Testis (tissue), 3 donors: ENCODE data around the gene PYGB. TPM values are rescaled to one million over a fixed set of nuclear protein-coding genes. Genes with fewer than 3 reads are reported as not detected.

Experiments used
- DNase-seq: peaks from one replicate; pipeline ENCODE4 v3.0.0-alpha.2; 2019
- H3K27ac ChIP-seq, 2 donors: fragments of 200-600 bp; sonication (generic); one replicate each; pipeline ENCODE4 v1.5.1; 2019
- H3K27me3 ChIP-seq: fragments of 200-600 bp; sonication (generic); one replicate; pipeline ENCODE4 v1.5.1; 2019
- H3K36me3 ChIP-seq: fragments of 200-600 bp; sonication (generic); one replicate; pipeline ENCODE4 v1.5.1; 2017; ENCODE audit warnings: low read depth; ENCODE audit errors: missing control alignments
- H3K4me1 ChIP-seq: fragments of 200-600 bp; sonication (generic); one replicate; pipeline ENCODE4 v1.5.1; 2019
- H3K4me3 ChIP-seq, 2 donors: fragments of 200-600 bp; sonication (generic); one replicate each; pipeline ENCODE4 v1.5.1; 2017 to 2019
- H3K9me3 ChIP-seq: fragments of 200-600 bp; sonication (generic); one replicate; pipeline ENCODE4 v1.5.1; 2017
- CTCF ChIP-seq, 3 experiments: fragments of 450-650 bp in 2 of 3; fragments of 200-600 bp in 1 of 3; sonication (generic) in 1 of 3; IDR thresholded peaks; one replicate each; pipeline ENCODE4 v1.5.1; 2016 to 2019; ENCODE audit warnings: antibody characterized with exemption in 3 of 3, mild to moderate bottlenecking in 2 of 3, moderate library complexity in 1 of 3
- POLR2A ChIP-seq: fragments of 450-650 bp; IDR thresholded peaks from one replicate; pipeline ENCODE4 v1.6.1; 2017; ENCODE audit warnings: antibody characterized with exemption, mild to moderate bottlenecking, moderate library complexity
- WGBS, 2 donors: methylation state at CpG; one replicate each; pipeline ENCODE4 v1.1.5; 2018; 5-methylcytosine and 5-hydroxymethylcytosine counted together
- intact Hi-C: fragments of 100-400 bp; cut with DNase I; formaldehyde crosslinking; loops from one replicate; pipeline ENCODE4 v1.15.1; 2023; ENCODE audit warnings: low total_unique reads
- polyA plus RNA-seq: library from polyadenylated mRNA; stranded (reverse); fragments of 350-450 nt; fragmentation: Illumina TruSeq; extraction: RNeasy Lipid Tissue Mini Kit (QIAGEN cat#74804); gene quantifications from one replicate; pipeline ENCODE4 v1.2.3, GENCODE V29; 2014; ENCODE audit warnings: low read depth, low replicate concordance; ENCODE audit not compliant: insufficient read depth
- total RNA-seq, 2 donors: library from RNA; depleted of rRNA; stranded (reverse); fragments of >200 nt; gene quantifications; one replicate each; pipeline ENCODE4 v1.2.3, GENCODE V29; 2016

PYGB gene
- total and polyA plus RNA-seq, 3 donors from 2014 or later, result 50.8 to 91.5 (median 91.5) TPM

- no peak overlapping the region for H3K4me3 ChIP-seq
- 87 to 89% methylated on average over 11 of the region's 11 CpGs for WGBS, 2 donors
- intact Hi-C loops, result no loop called here
- no peaks in the 10 kb centered on the region for H3K4me1 ChIP-seq
- no peaks in the 10 kb centered on the region for H3K36me3 ChIP-seq
- no peaks in the 10 kb centered on the region for H3K9me3 ChIP-seq
- TF ChIP-seq POLR2A (no peak), CTCF (IDR thresholded peaks at IDR 0.05) (no peak)
- no peak for DNase-seq
- H3K27ac ChIP-seq, result no peak overlapping the region
- H3K27me3 ChIP-seq, result no peaks in the 10 kb centered on the region
Measured at GRCh38 chr20:25282796-25283195, 34.9 kb downstream of the PYGB start.

- no peak overlapping the region for H3K4me3 ChIP-seq
- no peaks in the 10 kb centered on the region for H3K27me3 ChIP-seq
- H3K9me3 ChIP-seq, result no peaks in the 10 kb centered on the region
- H3K27ac ChIP-seq, result no peak overlapping the region
- no peaks in the 10 kb centered on the region for H3K4me1 ChIP-seq
- H3K36me3 ChIP-seq, result no peaks in the 10 kb centered on the region
- no peak for DNase-seq
- WGBS, 2 donors, result 91 to 92% methylated on average over 16 to 24 of the region's 24 CpGs
- TF ChIP-seq CTCF (IDR thresholded peaks at IDR 0.05) (no peak), POLR2A (no peak)
- intact Hi-C loops, result no loop called here
Measured at GRCh38 chr20:25283221-25283951, 35.5 kb downstream of the PYGB start.

GRCh38 chr20:25284131-25284601 is 36.3 kb downstream of the PYGB start:
- no peak overlapping the region for H3K4me3 ChIP-seq
- H3K9me3 ChIP-seq, result no peaks in the 10 kb centered on the region
- TF ChIP-seq CTCF (IDR thresholded peaks at IDR 0.05) (no peak), POLR2A (no peak)
- intact Hi-C loops, result no loop called here
- WGBS, 2 donors, result 92 to 100% methylated on average over 3 to 17 of the region's 17 CpGs
- H3K4me1 ChIP-seq, result no peaks in the 10 kb centered on the region
- no peak overlapping the region for H3K27ac ChIP-seq
- no peaks in the 10 kb centered on the region for H3K27me3 ChIP-seq
- no peak for DNase-seq
- H3K36me3 ChIP-seq, result no peaks in the 10 kb centered on the region

GRCh38 chr20:25285091-25285647 is 37.3 kb downstream of the PYGB start:
- intact Hi-C loops, result no loop called here
- no peaks in the 10 kb centered on the region for H3K4me1 ChIP-seq
- no peak overlapping the region for H3K27ac ChIP-seq
- WGBS, 2 donors, result 81 to 85% methylated on average over 26 of the region's 26 CpGs
- H3K4me3 ChIP-seq, result no peak overlapping the region
- H3K27me3 ChIP-seq, result no peaks in the 10 kb centered on the region
- DNase-seq, result no peak
- H3K9me3 ChIP-seq, result no peaks in the 10 kb centered on the region
- H3K36me3 ChIP-seq, result no peaks in the 10 kb centered on the region
- no peak for TF ChIP-seq CTCF (IDR thresholded peaks at IDR 0.05)
- TF ChIP-seq POLR2A, result no peak
